Measurements from ENCODE around the gene TNFSF10. TPM values are rescaled to one million over a fixed set of nuclear protein-coding genes. Genes with fewer than 3 reads are reported as not detected.

The TNFSF10 gene
- total and polyA plus RNA-seq, 10 of the 15 experiments (the other 5 are each of a cell fraction or from before 2014, with no cell fraction given) = 2.1 to 12.3 (median 4.4) TPM

GRCh38 chr3:172546105-172546504, 22.9 kb upstream of the TNFSF10 start:
- BruUV-seq (replicated peaks) = no TSS peak
- DNase-seq (ENCODE audit: low read depth, low spot score) = no peak
- Histone ChIP-seq H3K4me1 (ENCODE audit: control insufficient read depth, insufficient read depth, low read length) (peaks cover 11% of the 10 kb centered on the region), H3K27me3 (replicated peaks in 1 of 2; ENCODE audit: control insufficient read depth in 2 of 2, insufficient read depth in 2 of 2, low read length in 1 of 2) (no peaks in the 10 kb centered on the region), H3K9ac (ENCODE audit: control insufficient read depth, insufficient read depth, low read length) (no peak overlapping the region), H3K27ac (ENCODE audit: control insufficient read depth, insufficient read depth) (no peak overlapping the region), H3K9me3 (replicated peaks; ENCODE audit: control insufficient read depth, insufficient read depth, low read length) (no peaks in the 10 kb centered on the region), H3K4me3 (no peak overlapping the region), H3K79me2 (ENCODE audit: control insufficient read depth, insufficient read depth, low read length) (no peaks in the 10 kb centered on the region), H4K20me1 (ENCODE audit: control insufficient read depth, insufficient read depth) (no peaks in the 10 kb centered on the region), H3K4me2 (ENCODE audit: control insufficient read depth, insufficient read depth) (no peak overlapping the region), H2AFZ (ENCODE audit: control insufficient read depth, low read depth, low read length) (no peak overlapping the region), H3K36me3 (ENCODE audit: control insufficient read depth in 2 of 2, insufficient read depth in 2 of 2, low read length in 1 of 2) (no peaks in the 10 kb centered on the region)
- ATAC-seq = no peak
- RAD21 ChIA-PET (ENCODE audit: unreplicated experiment) = interaction anchor here (1.3 kb wide), 1 partner anchor 50 kb away, joined by 8 read pairs; no protein-coding TSS in a partner anchor
- in situ Hi-C loops (cut with MboI) = no loop called here
- SMC1A ChIA-PET (ENCODE audit: uncharacterized antibody, unreplicated experiment) = interaction anchor here (1.2 to 1.4 kb wide), 2 partner anchors 15 to 33 kb away, joined by 3 to 4 read pairs; no protein-coding TSS in a partner anchor
- TF ChIP-seq ZSCAN29 (IDR thresholded peaks at IDR 0.05) (no peak), SUZ12 (IDR thresholded peaks at IDR 0.05; ENCODE audit: unreplicated experiment) (no peak), POLR2AphosphoS2 (IDR thresholded peaks at IDR 0.05; ENCODE audit: low read depth, low read length) (no peak), HDAC6 (IDR thresholded peaks at IDR 0.05; ENCODE audit: unreplicated experiment) (no peak), FOS (IDR thresholded peaks at IDR 0.05; ENCODE audit: borderline replicate concordance, extremely low read depth, insufficient read length) (no peak), PKNOX1 (IDR thresholded peaks at IDR 0.05) (no peak), LARP7 (IDR thresholded peaks at IDR 0.05) (no peak), MXI1 (IDR thresholded peaks at IDR 0.05; ENCODE audit: low read depth, low read length) (no peak), CHD1 (IDR thresholded peaks at IDR 0.05; ENCODE audit: low read depth, low read length) (no peak), MYB (IDR thresholded peaks at IDR 0.05; ENCODE audit: borderline replicate concordance, low read depth, low read length) (no peak), POLR2A (IDR thresholded peaks at IDR 0.05; ENCODE audit: low read depth, low read length) (no peak), SP1 (IDR thresholded peaks at IDR 0.05; ENCODE audit: low read depth, low read length) (no peak), BMI1 (IDR thresholded peaks at IDR 0.05; ENCODE audit: borderline replicate concordance) (no peak), NFIC (IDR thresholded peaks at IDR 0.05; ENCODE audit: low read depth, low read length) (no peak), PAX5 (IDR thresholded peaks at IDR 0.05; ENCODE audit: borderline replicate concordance, low read depth, low read length) (no peak), MTA3 (IDR thresholded peaks at IDR 0.05; ENCODE audit: borderline replicate concordance, low read length) (no peak), SRF (IDR thresholded peaks at IDR 0.05; ENCODE audit: low read depth in 2 of 2, low read length in 2 of 2) (no peak), SIN3A (IDR thresholded peaks at IDR 0.05; ENCODE audit: low read depth, low read length) (no peak), NKRF (conservative IDR thresholded peaks at IDR 0.05) (no peak)
- FAIRE-seq = no peak
- WGBS (ENCODE audit: insufficient coverage, insufficient replicate concordance, low lambda C conversion rate, missing lambda C conversion rate) = 76% methylated on average over 3 of the region's 3 CpGs
- CTCF ChIA-PET = interaction anchor here (0.7 to 1.7 kb wide), 3 partner anchors 11 to 49 kb away, joined by 3 to 8 read pairs (median 3); no protein-coding TSS in a partner anchor
- intact Hi-C loops (cut with micrococcal nuclease; ENCODE audit: unreplicated experiment) = no loop called here
- POLR2A ChIA-PET = no interaction called here

Measured in GM12878 (cell line).